HG02973 (cell line): ENCODE results near the gene ATXN3.
A peak's percentile ranks its signal among the peaks of the same experiment; 100 is the strongest.

ENCODE experiments used
- ATAC-seq: cut with Tn5 transposase; IDR thresholded peaks from one replicate; pipeline ENCODE4 v1.9.1; 2021; ENCODE audit warnings: moderate library complexity; ENCODE audit not compliant: unreplicated experiment

The ATXN3 gene

GRCh38 chr14:92106143-92106926, at the start of gene ATXN3:
Gene ATXN3, minus strand, starts transcription at chr14:92106582. Its CDS starts 30 bp downstream, at chr14:92106552.
- peak; percentile 90 for ATAC-seq

DNA sequence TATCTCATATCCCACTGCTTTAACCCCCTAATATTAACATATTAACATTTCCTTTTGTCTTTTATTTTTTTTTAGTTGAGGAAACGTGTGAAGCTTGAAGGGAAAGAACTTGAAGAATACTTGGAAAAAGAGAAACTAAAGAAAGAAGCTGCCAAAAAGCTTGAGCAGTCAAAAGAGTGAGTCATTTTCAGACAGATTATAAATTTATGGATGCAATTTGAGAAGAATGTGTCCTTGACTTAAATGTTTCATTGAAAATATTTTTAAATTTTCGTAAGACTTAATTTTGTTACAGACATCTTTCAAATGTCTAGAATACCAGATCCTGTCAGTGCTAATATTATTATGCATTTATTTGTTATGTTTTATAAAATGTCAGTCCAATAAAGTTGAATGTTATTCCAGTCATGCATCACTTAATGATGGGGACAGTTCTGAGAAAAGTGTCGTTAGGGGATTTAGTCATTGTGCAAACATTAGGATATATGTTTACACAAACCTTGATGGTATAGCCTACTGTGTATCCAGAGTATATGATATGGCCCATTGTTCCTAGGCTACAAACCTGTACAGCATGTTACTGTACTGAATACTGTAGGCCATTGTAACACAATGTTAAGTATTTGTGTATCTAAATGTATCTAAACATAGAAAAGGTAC, 48.0 kb upstream of the ATXN3 start:
- ATAC-seq = no peak

- no peak for ATAC-seq
Measured at GRCh38 chr14:92153581-92153980, 47.2 kb upstream of the ATXN3 start.

GRCh38 chr14:92144708-92145107, 38.3 kb upstream of the ATXN3 start:
- ATAC-seq = no peak

DNA sequence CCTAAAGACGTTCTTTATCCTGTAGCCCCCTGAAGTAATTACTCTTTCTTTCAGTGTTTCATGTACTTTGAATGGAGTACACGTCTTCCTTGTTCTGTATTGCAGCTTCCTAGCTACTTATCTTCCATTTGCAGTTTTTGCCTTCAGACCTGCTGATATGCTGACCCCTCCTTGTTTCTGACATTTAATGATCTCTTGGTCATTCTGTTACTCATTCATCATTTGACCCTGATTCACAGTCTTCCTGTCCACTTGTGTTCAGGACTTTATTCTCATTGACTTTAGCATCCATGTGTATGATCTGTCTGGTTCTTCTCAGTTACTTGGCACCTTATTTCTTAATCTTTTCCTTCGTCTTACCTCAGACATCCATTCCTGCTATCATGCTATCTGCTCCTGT, 37.6 kb upstream of the ATXN3 start:
- no peak for ATAC-seq

- ATAC-seq = no peak
Measured at GRCh38 chr14:92143309-92143708, 36.9 kb upstream of the ATXN3 start.

- no peak for ATAC-seq
Measured at GRCh38 chr14:92135269-92135668, 28.9 kb upstream of the ATXN3 start.

GRCh38 chr14:92134456-92134855, 28.1 kb upstream of the ATXN3 start:
- no peak for ATAC-seq

DNA sequence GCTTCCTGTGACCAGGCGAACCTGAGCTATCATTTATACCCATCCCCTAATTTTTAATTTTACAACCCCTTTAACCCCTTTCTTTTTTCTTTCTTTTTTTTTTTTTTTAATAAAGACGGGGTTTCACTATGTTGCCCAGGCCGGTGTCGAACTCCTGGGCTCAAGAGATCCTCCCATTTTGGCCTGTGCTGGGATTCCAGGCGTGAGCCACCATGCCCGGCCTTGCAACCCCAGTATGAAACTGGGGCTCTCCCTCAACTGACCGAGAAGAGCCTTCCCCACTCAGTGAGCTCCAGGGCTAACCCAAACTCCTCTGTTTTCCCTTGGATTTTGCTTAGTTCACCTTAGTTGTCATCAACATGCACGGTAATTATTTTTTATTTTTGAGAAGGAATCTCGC, 16.4 kb upstream of the ATXN3 start:
- no peak for ATAC-seq

GRCh38 chr14:92122351-92122677, 15.9 kb upstream of the ATXN3 start:
- no peak for ATAC-seq

GRCh38 chr14:92121670-92122350, 15.4 kb upstream of the ATXN3 start, which contains the start of the genes CPSF2 and NDUFB1:
Gene CPSF2, plus strand, starts transcription at chr14:92121969. Its CDS starts 9,016 bp downstream, at chr14:92130985.
Gene NDUFB1, minus strand, starts transcription at chr14:92121706. Its CDS starts 4,069 bp downstream, at chr14:92117637.
- ATAC-seq = peak; percentile 83

- peak; percentile 15 for ATAC-seq
Measured at GRCh38 chr14:92121207-92121669, 14.9 kb upstream of the ATXN3 start.

DNA sequence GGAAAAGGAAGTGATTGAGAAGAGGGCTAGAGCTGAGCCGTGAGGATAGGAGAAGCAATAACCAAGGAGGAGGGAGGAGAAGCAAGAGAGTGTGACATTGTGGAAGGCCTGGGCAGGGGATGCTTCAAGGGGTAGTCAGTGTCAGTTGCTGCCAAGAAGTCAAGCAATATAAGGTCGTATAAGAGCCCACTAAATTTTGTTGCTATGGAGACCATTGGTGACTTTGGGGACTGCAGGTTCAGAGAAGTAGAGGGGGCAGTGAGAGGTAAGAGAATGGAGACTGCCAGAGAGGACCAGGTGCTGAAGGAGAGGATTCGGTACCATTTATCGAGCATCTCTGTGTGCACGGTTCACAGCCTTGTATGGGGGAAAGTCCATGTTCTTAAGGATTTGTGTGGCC, 3.1 kb upstream of the ATXN3 start:
- no peak for ATAC-seq

DNA sequence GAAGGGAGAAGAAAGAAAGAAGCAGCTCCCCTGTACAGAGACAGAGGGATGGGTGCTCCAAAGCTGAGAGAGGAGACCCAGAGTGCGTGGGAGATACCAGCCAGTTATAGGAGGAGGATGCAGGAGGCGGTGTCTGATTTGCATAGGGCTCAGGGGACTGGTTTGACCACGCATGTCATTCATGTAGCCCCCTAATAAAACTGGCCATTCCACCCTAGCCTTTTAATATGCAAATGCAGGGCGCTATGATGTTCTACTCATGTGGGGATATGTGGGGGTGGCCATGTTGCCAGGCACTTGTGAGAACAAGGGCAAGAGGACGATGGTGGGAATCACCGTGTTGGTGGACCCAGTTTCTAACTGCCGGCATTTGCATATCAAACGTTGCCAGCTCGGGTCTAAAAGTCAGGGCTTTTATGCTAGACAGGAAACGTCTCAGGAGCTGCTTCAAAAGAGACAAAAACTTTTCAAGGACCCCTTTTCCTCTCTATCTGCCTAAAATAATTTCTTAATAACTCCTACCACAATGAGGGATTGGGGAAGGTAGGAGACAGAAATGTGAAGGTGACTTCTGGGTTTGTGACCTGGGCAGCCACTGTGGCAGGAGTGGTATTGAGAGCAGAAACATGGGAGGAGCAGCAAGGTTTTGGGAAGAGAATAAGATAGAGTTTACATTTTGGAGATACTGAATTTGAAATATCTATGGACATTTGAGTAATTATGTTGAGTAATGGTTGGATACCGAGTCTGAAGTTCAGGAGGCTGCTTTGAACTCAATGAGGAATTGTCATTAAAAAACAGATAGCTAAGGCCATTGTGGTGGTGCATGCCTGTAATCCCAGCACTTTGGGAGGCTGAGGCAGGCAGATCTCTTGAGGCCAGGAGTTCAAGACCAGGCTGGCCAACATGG, 2.2 kb upstream of the ATXN3 start:
- no peak for ATAC-seq

DNA sequence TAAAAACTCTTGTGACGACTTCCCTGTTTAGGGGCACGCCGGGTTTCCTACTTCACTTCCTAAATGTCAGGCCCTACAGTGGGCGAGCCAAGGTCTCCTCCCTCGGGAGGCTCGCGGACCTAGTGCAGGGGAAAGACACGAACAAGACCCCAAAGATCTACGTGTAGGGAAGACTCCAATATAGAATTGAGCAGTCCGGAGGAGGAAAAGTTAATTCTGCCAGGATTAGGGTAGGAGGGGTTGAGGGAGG, 564 bp downstream of the ATXN3 start:
- ATAC-seq = peak; percentile 6

- no peak for ATAC-seq
Measured at GRCh38 chr14:92105073-92105892, 1.1 kb downstream of the ATXN3 start.

- no peak for ATAC-seq
Measured at GRCh38 chr14:92103363-92103989, 2.9 kb downstream of the ATXN3 start.

GRCh38 chr14:92099802-92100201, 6.6 kb downstream of the ATXN3 start:
- no peak for ATAC-seq

- no peak for ATAC-seq
Measured at GRCh38 chr14:92093320-92093719, 13.1 kb downstream of the ATXN3 start.

GRCh38 chr14:92088494-92088893, 17.9 kb downstream of the ATXN3 start:
- ATAC-seq = no peak
